HCT116 (cell line): ENCODE measurements around the gene NFKBIL1. TPM values are rescaled to one million over a fixed set of nuclear protein-coding genes. Genes with fewer than 3 reads are reported as not detected.
A peak's percentile ranks its signal among the peaks of the same experiment; 100 is the strongest.

Source experiments
- ATAC-seq: fragments of 200-7000 bp; cut with Tn5 transposase; 2 replicates; pipeline ENCODE4 v1.9.1; 2020; ENCODE audit warnings: mild to moderate bottlenecking, moderate library complexity
- BruUV-seq: library from RNA; stranded (reverse); fragments of 400-500 nt; replicated peaks from 2 replicates; lab custom pipeline; 2021; lab: Mats Ljungman, UMichigan
- CTCF ChIA-PET: fragments of 300-600 bp; sonication (Branson Sonifier 250); formaldehyde crosslinking; loops from one replicate; lab custom pipeline; 2021; ENCODE audit warnings: antibody characterized with exemption; lab: Charles Lee
- POLR2A ChIA-PET: fragments of 300-600, 350-600 bp; sonication (Branson Sonifier 250); formaldehyde crosslinking; loops from one replicate; lab custom pipeline; 2021; ENCODE audit warnings: antibody characterized with exemption; lab: Charles Lee
- RAD21 ChIA-PET, 2 experiments: fragments of 300-600 bp; sonication (Branson Sonifier 250); formaldehyde crosslinking; loops; one replicate each; lab custom pipeline; 2023; ENCODE audit warnings: low total read pairs in 2 of 2; ENCODE audit not compliant: uncharacterized antibody in 2 of 2, unreplicated experiment in 2 of 2, low non-redundant PET in 1 of 2; lab: Charles Lee
- DNase-seq: peaks from one replicate; pipeline ENCODE4 v3.0.0-alpha.2; 2010; ENCODE audit warnings: low read depth, low spot score
- H2AFZ ChIP-seq: fragments of 200-600 bp; shearing (Covaris generic), sonication (generic); 2 replicates; pipeline ENCODE4 v1.6.1; 2017; ENCODE audit warnings: low read depth, mixed run types, mixed read lengths, antibody characterized with exemption, low read length; ENCODE audit not compliant: poor library complexity, severe bottlenecking
- H3K27ac ChIP-seq: 2 replicates; pipeline ENCODE4 v1.5.1; 2012; ENCODE audit warnings: low read depth, low read length
- H3K27me3 ChIP-seq: fragments of 200-600 bp; sonication (generic); 2 replicates; pipeline ENCODE4 v1.6.1; 2016; ENCODE audit warnings: mixed run types, low read length, mixed read lengths; ENCODE audit not compliant: insufficient read depth
- H3K36me3 ChIP-seq, 2 experiments: fragments of 200-500 bp in 1 of 2; fragments of 200-600 bp in 1 of 2; sonication (Bioruptor generic) in 1 of 2; sonication (generic) in 1 of 2; 2 replicates each; pipeline versions ENCODE4 v1.5.1 to v1.6.1; 2014 to 2016; ENCODE audit warnings: low read length in 2 of 2, inconsistent platforms in 1 of 2, mixed read lengths in 1 of 2, mixed run types in 1 of 2; ENCODE audit not compliant: insufficient read depth in 2 of 2, control insufficient read depth in 1 of 2
- H3K4me1 ChIP-seq, 2 experiments: fragments of 200-600 bp in 1 of 2; sonication (generic) in 1 of 2; 2 replicates each; pipeline versions ENCODE4 v1.5.1 to v1.6.1; 2012 to 2017; ENCODE audit warnings: low read length in 2 of 2, inconsistent platforms in 1 of 2, mild to moderate bottlenecking in 1 of 2, mixed read lengths in 1 of 2, mixed run types in 1 of 2, moderate library complexity in 1 of 2; ENCODE audit not compliant: insufficient read depth in 2 of 2, control insufficient read depth in 1 of 2
- H3K4me2 ChIP-seq: fragments of 200-600 bp; sonication (generic); 2 replicates; pipeline ENCODE4 v1.6.1; 2017; ENCODE audit warnings: mixed run types, low read length, mixed read lengths
- H3K4me3 ChIP-seq, 2 experiments: fragments of 200-600 bp in 1 of 2; sonication (generic) in 1 of 2; replicated peaks in 1 of 2; 2 replicates each; pipeline ENCODE4 v1.5.1; 2011 to 2016; ENCODE audit warnings: low read length in 2 of 2, control low read depth in 1 of 2, low read depth in 1 of 2, mild to moderate bottlenecking in 1 of 2, mixed read lengths in 1 of 2, mixed run types in 1 of 2
- H3K79me2 ChIP-seq: fragments of 200-600 bp; sonication (generic); 2 replicates; pipeline ENCODE4 v1.6.1; 2017; ENCODE audit warnings: mild to moderate bottlenecking, mixed run types, low read length, moderate library complexity, mixed read lengths; ENCODE audit not compliant: insufficient read depth
- H3K9ac ChIP-seq: fragments of 200-600 bp; sonication (generic); 2 replicates; pipeline ENCODE4 v1.6.1; 2016; ENCODE audit warnings: low read length, mixed read lengths
- H3K9me2 ChIP-seq: fragments of 200-600 bp; sonication (generic), shearing (Covaris generic); 2 replicates; pipeline ENCODE4 v1.6.1; 2017; ENCODE audit warnings: mixed run types, mild to moderate bottlenecking, moderate library complexity; ENCODE audit not compliant: insufficient read depth
- H3K9me3 ChIP-seq, 2 experiments: fragments of 200-500 bp in 1 of 2; fragments of 200-600 bp in 1 of 2; sonication (Bioruptor generic) in 1 of 2; sonication (generic) in 1 of 2; 2 replicates each; pipeline ENCODE4 v1.6.1; 2014 to 2017; ENCODE audit warnings: low read length in 2 of 2, mixed read lengths in 2 of 2, inconsistent platforms in 1 of 2, low read depth in 1 of 2, mild to moderate bottlenecking in 1 of 2, mixed run types in 1 of 2, moderate library complexity in 1 of 2; ENCODE audit not compliant: control insufficient read depth in 1 of 2, insufficient read depth in 1 of 2
- H4K20me1 ChIP-seq: fragments of 200-600 bp; sonication (generic), shearing (Covaris generic); 2 replicates; pipeline ENCODE4 v1.6.1; 2017; ENCODE audit warnings: mixed run types, mild to moderate bottlenecking, moderate library complexity; ENCODE audit not compliant: insufficient read depth
- CBX3 ChIP-seq: IDR thresholded peaks from 2 replicates; pipeline ENCODE4 v1.6.1; 2012; ENCODE audit warnings: low read depth
- POLR2A ChIP-seq: IDR thresholded peaks from 2 replicates; pipeline ENCODE4 v1.7.0; 2011; ENCODE audit warnings: borderline replicate concordance; ENCODE audit not compliant: insufficient read depth, insufficient read length; ENCODE audit errors: extremely low read depth
- POLR2AphosphoS5 ChIP-seq: IDR thresholded peaks from 2 replicates; pipeline ENCODE4 v1.6.1; 2011; ENCODE audit warnings: mild to moderate bottlenecking, low read depth, low read length, moderate library complexity
- RAD21 ChIP-seq: IDR thresholded peaks from 2 replicates; pipeline ENCODE4 v1.6.1; 2012; ENCODE audit warnings: low read depth, mild to moderate bottlenecking
- REST ChIP-seq: IDR thresholded peaks from 2 replicates; pipeline ENCODE4 v1.6.1; 2012; ENCODE audit warnings: low read depth
- SP1 ChIP-seq: IDR thresholded peaks from 2 replicates; pipeline ENCODE4 v1.6.1; 2012; ENCODE audit warnings: low read depth
- TCF7L2 ChIP-seq: IDR thresholded peaks from 2 replicates; pipeline ENCODE4 v1.7.0; 2011; ENCODE audit warnings: borderline replicate concordance, inconsistent platforms; ENCODE audit not compliant: insufficient read depth, insufficient read length; ENCODE audit errors: extremely low read depth
- YY1 ChIP-seq: IDR thresholded peaks from 2 replicates; pipeline ENCODE4 v1.6.1; 2011; ENCODE audit warnings: low read length, low read depth, moderate library complexity, mild to moderate bottlenecking; ENCODE audit not compliant: insufficient replicate concordance; ENCODE audit errors: extremely low read depth
- ZFX ChIP-seq: fragments of 450-650 bp; IDR thresholded peaks from 2 replicates; pipeline ENCODE4 v1.6.1; 2017
- intact Hi-C: fragments of 100-400 bp; cut with micrococcal nuclease; formaldehyde crosslinking; loops from 2 replicates; pipeline ENCODE4 v1.10.0; 2022
- total RNA-seq: library from RNA; stranded (reverse); gene quantifications from one replicate; pipeline ENCODE4 v1.2.1, GENCODE V29; 2021; ENCODE audit not compliant: unreplicated experiment
- TF ChIP-seq, protein P1 (sequence below): IDR thresholded peaks from 2 replicates; pipeline ENCODE4 v1.6.1; 2011; ENCODE audit warnings: mild to moderate bottlenecking, low read length, moderate library complexity; ENCODE audit not compliant: insufficient replicate concordance; ENCODE audit errors: extremely low read depth

Gene NFKBIL1
- total RNA-seq, 1 experiment from 2014 or later: 26.6 TPM

- peaks cover 32 to 35% of the 10 kb centered on the region in 2 experiments for H3K36me3 ChIP-seq
- POLR2A ChIA-PET: interaction anchor here (0.8 to 2.4 kb wide), 17 partner anchors 9 to 196 kb away, joined by 3 to 10 read pairs (median 5); partner anchors contain the start of genes C6orf47, CSNK2B, GPANK1 and MCCD1
Observed at GRCh38 chr6:31541658-31542521, 5.5 kb upstream of the NFKBIL1 start, which contains the start of gene DDX39B. TSS of gene DDX39B (minus strand) at chr6:31542003. CDS start at chr6:31540532, 1,471 bp downstream.

More at GRCh38 chr6:31541658-31542521, 5.5 kb upstream of the NFKBIL1 start, which contains the start of gene DDX39B:
- no peaks in the 10 kb centered on the region for H3K9me3 ChIP-seq
- H3K9me2 ChIP-seq: no peaks in the 10 kb centered on the region
- peak within 1 kb of the TSS; percentile 97 for H3K9ac ChIP-seq
- peak within 1 kb of the TSS; percentile 85 to 98 for H3K4me3 ChIP-seq
- DNase-seq (peak; percentile 95), ATAC-seq (peak; percentile 74)
- H3K27ac ChIP-seq: peak within 1 kb of the TSS; percentile 96
- BruUV-seq: no TSS peak
- CTCF ChIA-PET: interaction anchor here (1.2 to 1.3 kb wide), 2 partner anchors 46 to 57 kb away, joined by 5 to 8 read pairs; no protein-coding TSS in a partner anchor
- H3K4me2 ChIP-seq: peak within 1 kb of the TSS; percentile 85
- RAD21 ChIA-PET: interaction anchor here (0.8 to 1.7 kb wide), 2 partner anchors 57 kb away, joined by 3 to 5 read pairs; no protein-coding TSS in a partner anchor
- intact Hi-C loops: loop anchor here (1.0 to 10.0 kb wide), 2 partner anchors 123 to 293 kb away; no protein-coding TSS in a partner anchor
- peaks cover 17 to 36% of the 10 kb centered on the region in 2 experiments for H3K4me1 ChIP-seq
- H4K20me1 ChIP-seq: peaks cover 26% of the 10 kb centered on the region; the same call in 1 of the 2 replicates
- peak within 1 kb of the TSS; percentile 36 for H2AFZ ChIP-seq
- TF ChIP-seq YY1: peak; percentile 83
- peak; percentile 79 for TF ChIP-seq POLR2A
- peak; percentile 87 for TF ChIP-seq ZFX
- TF ChIP-seq, protein P1, sequence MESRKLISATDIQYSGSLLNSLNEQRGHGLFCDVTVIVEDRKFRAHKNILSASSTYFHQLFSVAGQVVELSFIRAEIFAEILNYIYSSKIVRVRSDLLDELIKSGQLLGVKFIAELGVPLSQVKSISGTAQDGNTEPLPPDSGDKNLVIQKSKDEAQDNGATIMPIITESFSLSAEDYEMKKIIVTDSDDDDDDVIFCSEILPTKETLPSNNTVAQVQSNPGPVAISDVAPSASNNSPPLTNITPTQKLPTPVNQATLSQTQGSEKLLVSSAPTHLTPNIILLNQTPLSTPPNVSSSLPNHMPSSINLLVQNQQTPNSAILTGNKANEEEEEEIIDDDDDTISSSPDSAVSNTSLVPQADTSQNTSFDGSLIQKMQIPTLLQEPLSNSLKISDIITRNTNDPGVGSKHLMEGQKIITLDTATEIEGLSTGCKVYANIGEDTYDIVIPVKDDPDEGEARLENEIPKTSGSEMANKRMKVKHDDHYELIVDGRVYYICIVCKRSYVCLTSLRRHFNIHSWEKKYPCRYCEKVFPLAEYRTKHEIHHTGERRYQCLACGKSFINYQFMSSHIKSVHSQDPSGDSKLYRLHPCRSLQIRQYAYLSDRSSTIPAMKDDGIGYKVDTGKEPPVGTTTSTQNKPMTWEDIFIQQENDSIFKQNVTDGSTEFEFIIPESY: peak; percentile 28
- TF ChIP-seq REST: no peak
- no peak for TF ChIP-seq SP1
- TF ChIP-seq CBX3: no peak
- TF ChIP-seq RAD21: no peak
- peak; percentile 95 for TF ChIP-seq POLR2AphosphoS5
- peak; percentile 9 for TF ChIP-seq TCF7L2
- H3K79me2 ChIP-seq: peaks cover 57% of the 10 kb centered on the region
- H3K27me3 ChIP-seq: no peaks in the 10 kb centered on the region
